ENCODE results near the gene CYBB. TPM values are rescaled to one million over a fixed set of nuclear protein-coding genes. Genes with fewer than 3 reads are reported as not detected.

CYBB gene
- polyA plus RNA-seq, 4 donors, result 2.2 to 14.2 (median 7.4) TPM

- no peaks in the 10 kb centered on the region for H3K27me3 ChIP-seq (ENCODE audit: control insufficient read depth in 3 of 3, insufficient read depth in 3 of 3, low read length in 3 of 3)
- H3K4me3 ChIP-seq (ENCODE audit: low read depth in 1 of 3, low read length in 3 of 3), result no peak overlapping the region
- FAIRE-seq (no peak), DNase-seq (no peak)
- no peak overlapping the region for H3K27ac ChIP-seq (ENCODE audit: low read depth in 1 of 3, low read length in 2 of 3)
- H3K4me1 ChIP-seq (ENCODE audit: control insufficient read depth in 3 of 3, insufficient read depth in 2 of 3, low read depth in 1 of 3, low read length in 2 of 3), result no peaks in the 10 kb centered on the region
- H3K36me3 ChIP-seq (ENCODE audit: control insufficient read depth in 3 of 3, insufficient read depth in 2 of 3, low read depth in 1 of 3, low read length in 3 of 3), result no peaks in the 10 kb centered on the region
- no peaks in the 10 kb centered on the region for H3K9me3 ChIP-seq (ENCODE audit: control insufficient read depth in 2 of 2, insufficient read depth in 1 of 2, low read depth in 1 of 2, low read length in 1 of 2)
- WGBS, 3 donors, result 66 to 86% (median 80%) methylated on average over 5 of the region's 5 CpGs
Observed at GRCh38 chrX:37787423-37787869, 7.6 kb downstream of the CYBB start.

- Histone ChIP-seq H3K36me3 (ENCODE audit: control insufficient read depth in 3 of 3, insufficient read depth in 2 of 3, low read depth in 1 of 3, low read length in 3 of 3) (no peaks in the 10 kb centered on the region), H3K27ac (ENCODE audit: low read depth in 1 of 3, low read length in 2 of 3) (no peak overlapping the region), H3K4me1 (ENCODE audit: control insufficient read depth in 3 of 3, insufficient read depth in 2 of 3, low read depth in 1 of 3, low read length in 2 of 3) (peaks cover 0 to 3% (median 0%) of the 10 kb centered on the region in 3 donors), H3K4me3 (ENCODE audit: low read depth in 1 of 3, low read length in 3 of 3) (no peak overlapping the region), H3K27me3 (ENCODE audit: control insufficient read depth in 3 of 3, insufficient read depth in 3 of 3, low read length in 3 of 3) (no peaks in the 10 kb centered on the region), H3K9me3 (ENCODE audit: control insufficient read depth in 2 of 2, insufficient read depth in 1 of 2, low read depth in 1 of 2, low read length in 1 of 2) (no peaks in the 10 kb centered on the region)
- DNase-seq (no peak), FAIRE-seq (no peak)
Observed at GRCh38 chrX:37796310-37796709, 16.5 kb downstream of the CYBB start.

GRCh38 chrX:37796805-37797204 lies 16.9 kb downstream of the CYBB start:
- FAIRE-seq, result no peak
- H3K4me1 ChIP-seq (ENCODE audit: control insufficient read depth in 3 of 3, insufficient read depth in 2 of 3, low read depth in 1 of 3, low read length in 2 of 3), result peaks cover 0 to 3% (median 0%) of the 10 kb centered on the region in 3 donors

GRCh38 chrX:37799936-37800335 lies 20.1 kb downstream of the CYBB start:
- no peak for FAIRE-seq
- Histone ChIP-seq H3K4me3 (ENCODE audit: low read depth in 1 of 3, low read length in 3 of 3) (no peak overlapping the region), H3K36me3 (ENCODE audit: control insufficient read depth in 3 of 3, insufficient read depth in 2 of 3, low read depth in 1 of 3, low read length in 3 of 3) (no peaks in the 10 kb centered on the region), H3K9me3 (ENCODE audit: control insufficient read depth in 2 of 2, insufficient read depth in 1 of 2, low read depth in 1 of 2, low read length in 1 of 2) (no peaks in the 10 kb centered on the region), H3K4me1 (ENCODE audit: control insufficient read depth in 3 of 3, insufficient read depth in 2 of 3, low read depth in 1 of 3, low read length in 2 of 3) (peaks cover 0 to 3% (median 0%) of the 10 kb centered on the region in 3 donors), H3K27me3 (ENCODE audit: control insufficient read depth in 3 of 3, insufficient read depth in 3 of 3, low read length in 3 of 3) (no peaks in the 10 kb centered on the region), H3K27ac (ENCODE audit: low read depth in 1 of 3, low read length in 2 of 3) (no peak overlapping the region)
- DNase-seq, result no peak
- WGBS, 3 donors, result 73 to 96% (median 89%) methylated on average over 2 of the region's 2 CpGs

More at GRCh38 chrX:37796805-37797204, 16.9 kb downstream of the CYBB start:
- Histone ChIP-seq H3K27ac (ENCODE audit: low read depth in 1 of 3, low read length in 2 of 3) (no peak overlapping the region), H3K4me3 (ENCODE audit: low read depth in 1 of 3, low read length in 3 of 3) (no peak overlapping the region), H3K36me3 (ENCODE audit: control insufficient read depth in 3 of 3, insufficient read depth in 2 of 3, low read depth in 1 of 3, low read length in 3 of 3) (no peaks in the 10 kb centered on the region), H3K9me3 (ENCODE audit: control insufficient read depth in 2 of 2, insufficient read depth in 1 of 2, low read depth in 1 of 2, low read length in 1 of 2) (no peaks in the 10 kb centered on the region), H3K27me3 (ENCODE audit: control insufficient read depth in 3 of 3, insufficient read depth in 3 of 3, low read length in 3 of 3) (no peaks in the 10 kb centered on the region)
- no peak for DNase-seq

GRCh38 chrX:37800717-37801116 lies 20.9 kb downstream of the CYBB start:
- no peaks in the 10 kb centered on the region for H3K27me3 ChIP-seq (ENCODE audit: control insufficient read depth in 3 of 3, insufficient read depth in 3 of 3, low read length in 3 of 3)
- FAIRE-seq (no peak), DNase-seq (no peak)
- peaks cover 0 to 3% (median 0%) of the 10 kb centered on the region in 3 donors for H3K4me1 ChIP-seq (ENCODE audit: control insufficient read depth in 3 of 3, insufficient read depth in 2 of 3, low read depth in 1 of 3, low read length in 2 of 3)
- no peak overlapping the region for H3K27ac ChIP-seq (ENCODE audit: low read depth in 1 of 3, low read length in 2 of 3)
- no peak overlapping the region for H3K4me3 ChIP-seq (ENCODE audit: low read depth in 1 of 3, low read length in 3 of 3)
- no peaks in the 10 kb centered on the region for H3K9me3 ChIP-seq (ENCODE audit: control insufficient read depth in 2 of 2, insufficient read depth in 1 of 2, low read depth in 1 of 2, low read length in 1 of 2)
- H3K36me3 ChIP-seq (ENCODE audit: control insufficient read depth in 3 of 3, insufficient read depth in 2 of 3, low read depth in 1 of 3, low read length in 3 of 3), result no peaks in the 10 kb centered on the region

- H3K9me3 ChIP-seq (ENCODE audit: control insufficient read depth in 2 of 2, insufficient read depth in 1 of 2, low read depth in 1 of 2, low read length in 1 of 2), result no peaks in the 10 kb centered on the region
- no peaks in the 10 kb centered on the region for H3K36me3 ChIP-seq (ENCODE audit: control insufficient read depth in 3 of 3, insufficient read depth in 2 of 3, low read depth in 1 of 3, low read length in 3 of 3)
- no peak for DNase-seq
- no peak overlapping the region for H3K4me3 ChIP-seq (ENCODE audit: low read depth in 1 of 3, low read length in 3 of 3)
- no peaks in the 10 kb centered on the region for H3K4me1 ChIP-seq (ENCODE audit: control insufficient read depth in 3 of 3, insufficient read depth in 2 of 3, low read depth in 1 of 3, low read length in 2 of 3)
- no peak overlapping the region for H3K27ac ChIP-seq (ENCODE audit: low read depth in 1 of 3, low read length in 2 of 3)
- no peak for FAIRE-seq
- no peaks in the 10 kb centered on the region for H3K27me3 ChIP-seq (ENCODE audit: control insufficient read depth in 3 of 3, insufficient read depth in 3 of 3, low read length in 3 of 3)
Observed at GRCh38 chrX:37802028-37802427, 22.2 kb downstream of the CYBB start.

GRCh38 chrX:37803057-37803456 lies 23.2 kb downstream of the CYBB start:
- Histone ChIP-seq H3K9me3 (ENCODE audit: control insufficient read depth in 2 of 2, insufficient read depth in 1 of 2, low read depth in 1 of 2, low read length in 1 of 2) (no peaks in the 10 kb centered on the region), H3K36me3 (ENCODE audit: control insufficient read depth in 3 of 3, insufficient read depth in 2 of 3, low read depth in 1 of 3, low read length in 3 of 3) (no peaks in the 10 kb centered on the region), H3K27ac (ENCODE audit: low read depth in 1 of 3, low read length in 2 of 3) (no peak overlapping the region), H3K4me1 (ENCODE audit: control insufficient read depth in 3 of 3, insufficient read depth in 2 of 3, low read depth in 1 of 3, low read length in 2 of 3) (no peaks in the 10 kb centered on the region), H3K4me3 (ENCODE audit: low read depth in 1 of 3, low read length in 3 of 3) (no peak overlapping the region), H3K27me3 (ENCODE audit: control insufficient read depth in 3 of 3, insufficient read depth in 3 of 3, low read length in 3 of 3) (no peaks in the 10 kb centered on the region)
- DNase-seq (no peak), FAIRE-seq (no peak)
- 47 to 94% (median 75%) methylated on average over 2 of the region's 2 CpGs for WGBS, 3 donors

- no peaks in the 10 kb centered on the region for H3K4me1 ChIP-seq (ENCODE audit: control insufficient read depth in 3 of 3, insufficient read depth in 2 of 3, low read depth in 1 of 3, low read length in 2 of 3)
- H3K27me3 ChIP-seq (ENCODE audit: control insufficient read depth in 3 of 3, insufficient read depth in 3 of 3, low read length in 3 of 3), result no peaks in the 10 kb centered on the region
- H3K9me3 ChIP-seq (ENCODE audit: control insufficient read depth in 2 of 2, insufficient read depth in 1 of 2, low read depth in 1 of 2, low read length in 1 of 2), result no peaks in the 10 kb centered on the region
- no peak overlapping the region for H3K27ac ChIP-seq (ENCODE audit: low read depth in 1 of 3, low read length in 2 of 3)
- FAIRE-seq (no peak), DNase-seq (no peak)
- no peaks in the 10 kb centered on the region for H3K36me3 ChIP-seq (ENCODE audit: control insufficient read depth in 3 of 3, insufficient read depth in 2 of 3, low read depth in 1 of 3, low read length in 3 of 3)
- WGBS, 3 donors, result 65 to 91% (median 86%) methylated on average over 2 of the region's 2 CpGs
- H3K4me3 ChIP-seq (ENCODE audit: low read depth in 1 of 3, low read length in 3 of 3), result no peak overlapping the region
Observed at GRCh38 chrX:37809970-37810369, 30.1 kb downstream of the CYBB start.

- 6 to 24% (median 8%) methylated on average over 1 of the region's 1 CpG for WGBS, 3 donors
- no peak overlapping the region for H3K27ac ChIP-seq (ENCODE audit: low read depth in 1 of 3, low read length in 2 of 3)
- H3K9me3 ChIP-seq (ENCODE audit: control insufficient read depth in 2 of 2, insufficient read depth in 1 of 2, low read depth in 1 of 2, low read length in 1 of 2), result no peaks in the 10 kb centered on the region
- H3K4me1 ChIP-seq (ENCODE audit: control insufficient read depth in 3 of 3, insufficient read depth in 2 of 3, low read depth in 1 of 3, low read length in 2 of 3), result no peaks in the 10 kb centered on the region
- H3K4me3 ChIP-seq (ENCODE audit: low read depth in 1 of 3, low read length in 3 of 3), result no peak overlapping the region
- FAIRE-seq (no peak), DNase-seq (no peak)
- H3K27me3 ChIP-seq (ENCODE audit: control insufficient read depth in 3 of 3, insufficient read depth in 3 of 3, low read length in 3 of 3), result no peaks in the 10 kb centered on the region
- H3K36me3 ChIP-seq (ENCODE audit: control insufficient read depth in 3 of 3, insufficient read depth in 2 of 3, low read depth in 1 of 3, low read length in 3 of 3), result no peaks in the 10 kb centered on the region
Observed at GRCh38 chrX:37812110-37812509, 32.3 kb downstream of the CYBB start.

All from small intestine (tissue), 7 donors.